Measurements from ENCODE around the gene ANO8.

The ANO8 gene

GRCh38 chr19:17328517-17329365, 5.9 kb downstream of the ANO8 start:
- DNase-seq (ENCODE audit: low read depth), result peak; percentile 37

GRCh38 chr19:17327654-17328516, 6.8 kb downstream of the ANO8 start:
- peak; percentile 52 for DNase-seq (ENCODE audit: low read depth)

- DNase-seq (ENCODE audit: low read depth), result no peak
Observed at GRCh38 chr19:17327068-17327653, 7.5 kb downstream of the ANO8 start.

- no peak for DNase-seq (ENCODE audit: low read depth)
Observed at GRCh38 chr19:17326595-17326966, 8.1 kb downstream of the ANO8 start.

- DNase-seq (ENCODE audit: low read depth), result no peak
Observed at GRCh38 chr19:17325881-17326594, 8.6 kb downstream of the ANO8 start.

GRCh38 chr19:17325133-17325532, 9.5 kb downstream of the ANO8 start:
- DNase-seq (ENCODE audit: low read depth), result no peak

GRCh38 chr19:17324357-17325114, 10.1 kb downstream of the ANO8 start:
- no peak for DNase-seq (ENCODE audit: low read depth)

- no peak for DNase-seq (ENCODE audit: low read depth)
Observed at GRCh38 chr19:17323964-17324332, 10.7 kb downstream of the ANO8 start.

GRCh38 chr19:17323300-17323963, 11.2 kb downstream of the ANO8 start:
- DNase-seq (ENCODE audit: low read depth), result no peak

GRCh38 chr19:17322854-17323253, 11.8 kb downstream of the ANO8 start:
- no peak for DNase-seq (ENCODE audit: low read depth)

- no peak for DNase-seq (ENCODE audit: low read depth)
Observed at GRCh38 chr19:17321655-17322489, 12.8 kb downstream of the ANO8 start.

- DNase-seq (ENCODE audit: low read depth), result no peak
Observed at GRCh38 chr19:17320435-17320834, 14.2 kb downstream of the ANO8 start.

- no peak for DNase-seq (ENCODE audit: low read depth)
Observed at GRCh38 chr19:17319473-17320238, 15.0 kb downstream of the ANO8 start.

GRCh38 chr19:17318966-17319365, 15.7 kb downstream of the ANO8 start:
- DNase-seq (ENCODE audit: low read depth), result no peak

GRCh38 chr19:17314007-17314593, 20.6 kb downstream of the ANO8 start:
- no peak for DNase-seq (ENCODE audit: low read depth)

GRCh38 chr19:17312189-17313113, 22.2 kb downstream of the ANO8 start:
- no peak for DNase-seq (ENCODE audit: low read depth)

GRCh38 chr19:17311455-17312188, 23.0 kb downstream of the ANO8 start:
- DNase-seq (ENCODE audit: low read depth), result no peak

Data from activated T-helper 9 cell treated with anti-CD3 and anti-CD28 coated beads, Interleukin-2, amount 50 U/mL, for 16 hours (primary cell).